HG02973 (cell line): ENCODE measurements around the gene CYRIA.

ENCODE experiments used
- ATAC-seq: cut with Tn5 transposase; IDR thresholded peaks from one replicate; pipeline ENCODE4 v1.9.1; 2021; ENCODE audit warnings: moderate library complexity; ENCODE audit not compliant: unreplicated experiment

The CYRIA gene

GRCh38 chr2:16652296-16653082 is 13.1 kb downstream of the CYRIA start:
- ATAC-seq = no peak

GRCh38 chr2:16650287-16651249 is 15.1 kb downstream of the CYRIA start:
- ATAC-seq = no peak

GRCh38 chr2:16649353-16650286 is 16.0 kb downstream of the CYRIA start:
- ATAC-seq = no peak

DNA sequence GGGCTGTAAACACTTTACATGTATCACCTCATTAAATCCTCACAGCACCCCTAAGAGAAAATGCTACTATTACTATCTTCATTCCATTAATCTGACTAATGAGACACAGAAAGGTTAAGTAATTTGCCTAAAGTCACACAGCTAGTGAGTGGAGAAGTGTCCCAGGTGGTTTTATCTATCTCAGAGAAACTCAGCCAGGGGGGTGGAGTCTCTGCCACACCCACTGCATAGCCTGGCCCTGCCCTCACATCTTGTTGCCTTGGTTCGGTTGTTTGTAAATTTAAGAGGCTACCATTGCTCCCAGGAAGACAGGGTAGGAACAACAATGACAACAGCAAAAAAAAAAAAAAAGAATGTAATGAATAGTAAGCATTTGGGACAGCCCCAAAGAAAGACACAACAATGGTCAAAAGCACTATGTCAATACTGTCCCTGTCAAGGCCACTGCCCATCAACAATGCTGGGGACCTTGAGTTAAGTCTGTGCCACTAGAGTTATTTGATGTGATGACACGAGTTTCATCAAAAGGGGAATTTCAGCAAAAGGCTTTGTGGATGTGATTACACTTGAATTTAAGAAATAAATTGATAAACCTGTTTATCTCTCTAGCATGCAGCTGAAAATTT is 17.5 kb downstream of the CYRIA start:
- no peak for ATAC-seq

GRCh38 chr2:16645775-16646559 is 19.7 kb downstream of the CYRIA start:
- ATAC-seq = no peak

DNA sequence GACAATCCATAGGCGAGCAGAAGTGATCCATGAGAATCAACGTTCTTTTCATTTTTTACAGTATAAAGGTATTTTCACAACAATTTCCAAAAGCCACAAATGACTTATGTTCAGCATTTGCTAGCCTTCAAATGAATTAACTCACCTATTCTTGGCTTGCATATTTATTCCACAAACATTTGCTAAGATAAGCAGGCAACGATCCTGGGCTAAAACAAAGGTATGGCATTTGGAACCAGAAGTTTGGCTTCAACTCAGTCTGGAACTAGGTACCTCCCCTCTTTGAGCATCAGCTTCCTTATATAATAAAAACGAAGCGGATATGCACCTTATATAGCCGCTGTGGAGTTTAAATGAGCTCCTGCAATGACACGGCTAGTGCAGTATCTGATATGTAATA is 20.5 kb downstream of the CYRIA start:
- no peak for ATAC-seq

- ATAC-seq = no peak
Measured at GRCh38 chr2:16644221-16644925, 21.3 kb downstream of the CYRIA start.

- ATAC-seq = no peak
Measured at GRCh38 chr2:16643099-16643498, 22.5 kb downstream of the CYRIA start.

GRCh38 chr2:16642088-16642487 is 23.5 kb downstream of the CYRIA start:
- no peak for ATAC-seq

GRCh38 chr2:16641509-16641908 is 24.1 kb downstream of the CYRIA start:
- no peak for ATAC-seq

DNA sequence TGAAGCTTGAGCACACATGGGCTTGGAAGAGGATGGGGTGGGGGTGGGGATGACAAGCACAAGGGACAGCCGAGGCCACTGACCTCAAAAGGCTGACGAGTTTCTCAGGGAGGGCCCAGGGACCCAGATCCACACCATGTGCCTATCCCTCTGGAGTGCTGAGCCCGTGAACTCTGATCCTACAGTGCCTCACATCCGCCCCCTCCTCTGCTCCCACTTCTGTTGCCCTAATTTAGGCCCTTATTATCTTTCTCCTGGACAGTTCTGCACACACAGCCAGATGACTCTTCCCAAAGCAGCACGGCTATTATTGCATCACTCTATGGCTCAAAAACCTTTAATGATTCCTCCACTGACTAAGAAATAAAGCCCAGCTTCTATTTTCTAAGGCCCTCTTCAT is 24.8 kb downstream of the CYRIA start:
- no peak for ATAC-seq

DNA sequence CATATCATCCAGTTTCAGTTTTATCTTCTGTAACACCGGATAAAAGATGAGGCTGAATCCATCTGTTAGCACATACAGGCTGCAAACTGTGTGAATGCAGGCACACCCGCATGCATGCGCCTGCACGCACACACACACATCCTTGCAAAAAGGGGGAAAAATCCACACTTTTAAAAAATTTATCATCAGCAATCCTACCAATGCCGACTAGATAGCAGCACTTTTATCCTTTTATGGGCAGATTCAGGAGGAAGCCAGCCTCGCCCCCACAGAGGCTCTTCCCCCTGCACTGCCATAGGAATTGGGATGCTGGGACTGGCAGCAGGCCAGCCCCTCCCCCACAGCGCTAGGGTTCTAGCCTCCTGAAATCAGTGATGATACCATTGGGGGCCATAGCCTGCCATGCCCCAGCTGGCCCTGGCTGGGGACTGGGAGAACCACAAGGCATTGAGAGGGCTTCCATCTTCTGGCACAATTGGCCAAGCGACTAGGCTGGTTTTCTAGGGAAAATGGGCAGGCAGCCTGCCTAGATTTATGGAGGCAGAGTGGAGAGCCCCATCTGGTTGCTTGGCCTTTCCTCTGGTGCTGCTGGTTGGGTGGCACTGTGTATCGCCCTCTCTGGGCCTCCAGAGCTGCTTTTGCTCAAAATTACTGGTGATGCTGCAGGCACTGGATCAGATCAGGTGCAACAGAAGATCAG is 25.5 kb downstream of the CYRIA start:
- no peak for ATAC-seq

- no peak for ATAC-seq
Measured at GRCh38 chr2:16639431-16639830, 26.2 kb downstream of the CYRIA start.

DNA sequence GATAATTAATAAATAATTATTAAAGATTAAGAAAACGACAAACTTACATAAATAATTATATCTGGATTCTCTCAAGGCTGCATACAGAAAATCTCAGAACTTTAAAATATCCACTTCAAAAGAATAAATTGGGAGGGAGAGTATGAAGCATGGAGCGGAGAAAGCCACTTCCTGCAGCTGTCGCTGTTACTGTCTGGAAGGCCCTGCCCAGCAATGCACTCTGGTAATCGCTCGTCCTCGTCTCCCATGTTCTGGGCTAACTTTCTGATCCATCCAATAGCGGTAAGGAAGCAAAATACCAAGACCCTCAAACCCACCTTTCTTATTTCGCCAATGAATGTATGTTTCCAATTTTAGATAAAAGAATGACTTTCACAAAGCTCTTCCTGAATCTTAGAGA is 26.7 kb downstream of the CYRIA start:
- no peak for ATAC-seq

DNA sequence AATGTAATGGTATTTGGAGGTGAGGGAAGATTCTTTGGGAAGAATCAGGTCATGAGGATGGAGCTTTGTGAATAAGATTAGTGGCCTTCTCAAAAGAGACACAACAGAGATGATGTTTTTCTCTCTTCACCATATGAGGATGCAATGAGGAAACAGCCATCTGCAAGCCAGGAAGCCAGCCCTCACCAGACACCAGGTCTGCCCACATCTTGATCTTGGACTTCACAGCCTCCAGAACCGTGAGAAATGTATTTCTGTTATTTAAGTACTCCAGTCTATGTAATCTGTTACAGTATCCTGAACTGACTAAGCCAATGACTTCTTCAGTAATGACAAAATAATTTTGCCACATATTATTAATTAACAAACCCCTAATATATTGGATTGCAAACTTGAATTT is 28.3 kb downstream of the CYRIA start:
- ATAC-seq = no peak

DNA sequence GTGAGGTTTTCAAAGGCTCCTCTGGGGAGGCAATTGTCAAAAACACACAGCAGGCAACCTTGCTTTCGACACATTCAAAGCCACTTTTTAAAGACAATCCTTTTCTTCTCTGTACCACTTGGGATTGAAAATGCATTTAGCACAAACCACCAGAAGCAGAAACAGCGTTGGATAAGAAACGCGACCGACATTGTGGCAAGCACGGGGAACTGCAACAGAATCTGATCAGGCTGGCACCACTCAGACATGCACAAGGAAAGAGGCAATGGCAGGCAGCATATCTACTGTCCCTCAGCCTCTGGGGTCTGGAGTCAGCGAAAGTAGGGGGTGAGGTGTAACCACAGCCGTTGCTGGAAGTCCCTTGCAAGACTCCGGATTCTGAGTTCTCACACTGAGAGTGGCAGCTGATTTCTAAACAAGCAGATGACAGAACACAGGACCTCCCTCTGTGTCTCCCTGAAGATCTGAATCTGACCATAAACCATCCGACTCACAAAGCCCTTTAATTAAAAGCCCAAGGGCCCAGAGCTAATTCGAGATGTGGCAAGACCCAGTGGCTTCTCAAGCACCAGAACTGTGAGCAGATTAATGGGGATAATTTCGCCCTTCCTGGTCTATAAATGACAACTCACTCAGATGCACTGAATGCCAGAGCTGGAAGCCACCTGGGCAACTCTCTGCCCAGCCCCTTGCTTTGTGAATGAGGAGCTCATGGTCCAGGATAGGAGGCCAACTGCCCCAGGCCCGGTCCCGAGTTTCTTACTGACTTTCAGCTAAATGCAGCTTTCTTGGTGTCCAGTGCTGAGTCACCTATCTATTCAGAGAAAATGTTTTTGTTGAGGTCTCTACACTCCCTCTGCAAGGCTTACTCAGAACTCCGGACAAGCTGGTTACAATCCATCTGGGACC is 29.6 kb downstream of the CYRIA start:
- no peak for ATAC-seq

DNA sequence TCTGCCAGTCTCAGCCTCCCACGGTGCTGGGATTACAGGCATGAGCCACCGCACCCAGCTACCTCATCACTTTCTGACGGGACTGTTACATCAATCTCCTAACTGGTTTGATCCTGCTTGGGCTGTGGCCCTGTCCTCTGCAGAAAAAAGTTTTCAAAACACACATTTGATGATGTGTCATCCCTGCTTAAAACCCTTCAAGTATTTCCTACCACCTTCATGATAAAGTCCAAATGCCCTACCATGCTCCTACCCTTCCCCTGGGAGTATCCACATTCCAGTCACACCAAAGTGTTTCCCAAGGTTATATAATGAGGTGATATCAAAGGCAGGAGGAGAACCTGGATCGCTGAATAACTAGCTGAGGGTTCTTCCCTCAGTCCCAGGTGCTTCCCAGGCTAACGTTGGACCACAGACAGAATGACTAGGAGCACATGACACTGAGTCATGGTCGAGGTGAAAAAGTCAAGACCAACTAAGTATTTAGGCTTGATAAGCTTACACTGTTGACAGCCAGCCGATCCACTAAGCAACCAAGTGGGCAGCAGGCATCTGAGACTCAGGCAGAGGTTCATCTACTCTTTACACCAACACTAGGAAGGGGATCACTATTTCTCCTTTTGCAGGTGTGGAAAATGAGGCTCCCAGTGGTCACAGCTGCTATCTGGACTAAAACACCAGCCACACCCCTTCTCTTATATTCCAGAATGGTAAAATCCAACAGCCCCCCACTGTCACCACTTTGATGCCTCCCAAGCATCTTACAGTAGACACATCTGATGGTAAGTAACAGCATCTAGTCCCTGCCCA is 31.8 kb downstream of the CYRIA start:
- ATAC-seq = no peak
